ENCODE measurements around the gene CNNM1. TPM values are rescaled to one million over a fixed set of nuclear protein-coding genes. Genes with fewer than 3 reads are reported as not detected.
A peak's percentile ranks its signal among the peaks of the same experiment; 100 is the strongest.

The CNNM1 gene
- total RNA-seq, 1 experiment from 2014 or later, result 0.90 TPM

- no peak for TF ChIP-seq MLX (CRISPR knock-in tag; IDR thresholded peaks at IDR 0.05)
- TF ChIP-seq RORB (CRISPR knock-in tag; IDR thresholded peaks at IDR 0.05), result no peak
- TF ChIP-seq ZMAT4 (CRISPR knock-in tag; IDR thresholded peaks at IDR 0.05), result no peak
- TF ChIP-seq ATF3 (CRISPR knock-in tag; conservative IDR thresholded peaks at IDR 0.05), result no peak
- TF ChIP-seq JAZF1 (CRISPR knock-in tag; IDR thresholded peaks at IDR 0.05), result no peak
Measured at GRCh38 chr10:99326871-99327270, 2.3 kb upstream of the CNNM1 start (continued).

GRCh38 chr10:99328579-99329303 lies 415 bp upstream of the CNNM1 start:
- ATAC-seq, result peak; percentile 23
- peaks cover 14% of the 10 kb centered on the region for H3K4me1 Mint-ChIP-seq
- no peak overlapping the region for H3K27ac Mint-ChIP-seq
- TF ChIP-seq ATF3 (CRISPR knock-in tag; conservative IDR thresholded peaks at IDR 0.05) (no peak), NR2C2 (CRISPR knock-in tag; IDR thresholded peaks at IDR 0.05) (0 out of 2 replicates have a peak, but pooled peaks have one; percentile 38), ZNF281 (CRISPR knock-in tag; IDR thresholded peaks at IDR 0.05) (0 out of 2 replicates have a peak, but pooled peaks have one; percentile 77)
- peak overlapping the region; percentile 59 for H3K4me3 Mint-ChIP-seq
- peaks cover 61% of the 10 kb centered on the region for H3K27me3 Mint-ChIP-seq (ENCODE audit: low read depth)
- peaks cover 3% of the 10 kb centered on the region; the same call in 1 of the 2 replicates for H3K9me3 Mint-ChIP-seq
- peak; percentile 17 for DNase-seq (ENCODE audit: low spot score)
- ChIA-PET POLR2A (interaction anchor here (1.2 kb wide), 1 partner anchor 102 kb away, joined by 3 read pairs; the partner anchor contains the start of gene GOT1), CTCF (interaction anchor here (1.2 to 1.5 kb wide), 3 partner anchors 52 to 107 kb away, joined by 3 to 6 read pairs (median 4); no protein-coding TSS in a partner anchor)
- H3K36me3 Mint-ChIP-seq, result no peaks in the 10 kb centered on the region

GRCh38 chr10:99329554-99330346 lies 594 bp downstream of the CNNM1 start:
- POLR2A ChIA-PET, result interaction anchor here (1.2 kb wide), 1 partner anchor 101 kb away, joined by 3 read pairs; the partner anchor contains the start of gene GOT1
- Mint-ChIP-seq H3K27me3 (ENCODE audit: low read depth) (peaks cover 61% of the 10 kb centered on the region), H3K27ac (no peak overlapping the region), H3K4me3 (peak overlapping the region; percentile 59), H3K36me3 (no peaks in the 10 kb centered on the region), H3K4me1 (peaks cover 14% of the 10 kb centered on the region), H3K9me3 (peaks cover 3% of the 10 kb centered on the region; the same call in 1 of the 2 replicates)
- ATAC-seq, result peak; percentile 67
- DNase-seq (ENCODE audit: low spot score), result peak; percentile 42
- CTCF ChIA-PET, result interaction anchor here (1.2 to 1.5 kb wide), 3 partner anchors 53 to 106 kb away, joined by 3 to 6 read pairs (median 4); no protein-coding TSS in a partner anchor
- TF ChIP-seq CREM (CRISPR knock-in tag; IDR thresholded peaks at IDR 0.05) (no peak; the same call in 1 of the 2 replicates), ZNF671 (CRISPR knock-in tag; IDR thresholded peaks at IDR 0.05) (no peak), TP53 (CRISPR knock-in tag; IDR thresholded peaks at IDR 0.05) (no peak; the same call in 1 of the 2 replicates), ATF2 (CRISPR knock-in tag; IDR thresholded peaks at IDR 0.05; ENCODE audit: borderline replicate concordance, low read depth) (no peak), E2F4 (CRISPR knock-in tag; IDR thresholded peaks at IDR 0.05; ENCODE audit: borderline replicate concordance, low read depth) (0 out of 2 replicates have a peak, but pooled peaks have one; percentile 65), ZBTB43 (CRISPR knock-in tag; IDR thresholded peaks at IDR 0.05) (no peak), TCF7 (CRISPR knock-in tag; IDR thresholded peaks at IDR 0.05; ENCODE audit: low read depth) (peak; percentile 43; the same call in 1 of the 2 replicates), KAT7 (CRISPR knock-in tag; IDR thresholded peaks at IDR 0.05; ENCODE audit: borderline replicate concordance) (no peak), ESRRA (CRISPR knock-in tag; IDR thresholded peaks at IDR 0.05; ENCODE audit: borderline replicate concordance) (peak; percentile 16; the same call in 1 of the 2 replicates)
